HEK293 (cell line): ENCODE results near the gene CCNDBP1.
"Not testable (repeated sequence)": the region's sequence is repeated elsewhere in the genome, so short reads cannot be mapped to it uniquely, and the experiment has no call there.

Experiments
- TCF7L2 ChIP-seq: IDR thresholded peaks from 2 replicates; pipeline ENCODE4 v1.6.1; 2011; ENCODE audit warnings: low read depth, mild to moderate bottlenecking, inconsistent platforms, low read length, moderate library complexity, borderline replicate concordance
- YY1 ChIP-seq: fragments of 450-650 bp; formaldehyde crosslinking; IDR thresholded peaks from 2 replicates; pipeline ENCODE4 v1.5.1; 2018; ENCODE audit warnings: missing biosample characterization, missing genetic modification characterization
- ZNF280D ChIP-seq: fragments of 450-650 bp; formaldehyde crosslinking; IDR thresholded peaks from 2 replicates; pipeline ENCODE4 v1.5.1; 2016; ENCODE audit warnings: missing biosample characterization, missing genetic modification characterization
- TF ChIP-seq, protein P1 (sequence below): fragments of 450-650 bp; formaldehyde crosslinking; IDR thresholded peaks from 2 replicates; pipeline ENCODE4 v1.5.1; 2016; ENCODE audit warnings: missing biosample characterization, missing genetic modification characterization

DNA sequence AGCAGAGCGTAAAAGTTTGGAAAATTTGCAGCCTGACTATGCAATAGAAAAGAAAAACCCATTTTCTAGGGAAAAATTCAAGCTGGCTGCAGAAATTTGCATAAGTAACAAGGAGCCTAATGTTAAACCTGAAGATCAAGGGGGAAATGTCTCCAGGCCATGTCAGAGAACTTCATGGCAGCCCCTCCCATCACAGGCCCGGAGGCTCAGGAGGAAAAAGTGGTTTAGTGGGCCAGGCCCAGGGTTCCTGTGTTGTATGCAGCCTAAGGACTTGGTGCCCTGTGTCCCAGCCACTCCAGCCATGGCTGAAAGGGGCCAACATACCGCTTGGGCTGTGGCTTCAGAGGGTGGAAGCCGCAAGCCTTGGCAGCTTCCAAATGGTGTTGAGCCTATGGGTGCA, 13.4 kb downstream of the CCNDBP1 start:
- not testable (repeated sequence) for TF ChIP-seq YY1 (tag by site-specific recombination); ZNF280D (tag by site-specific recombination); TCF7L2
- TF ChIP-seq, protein P1, sequence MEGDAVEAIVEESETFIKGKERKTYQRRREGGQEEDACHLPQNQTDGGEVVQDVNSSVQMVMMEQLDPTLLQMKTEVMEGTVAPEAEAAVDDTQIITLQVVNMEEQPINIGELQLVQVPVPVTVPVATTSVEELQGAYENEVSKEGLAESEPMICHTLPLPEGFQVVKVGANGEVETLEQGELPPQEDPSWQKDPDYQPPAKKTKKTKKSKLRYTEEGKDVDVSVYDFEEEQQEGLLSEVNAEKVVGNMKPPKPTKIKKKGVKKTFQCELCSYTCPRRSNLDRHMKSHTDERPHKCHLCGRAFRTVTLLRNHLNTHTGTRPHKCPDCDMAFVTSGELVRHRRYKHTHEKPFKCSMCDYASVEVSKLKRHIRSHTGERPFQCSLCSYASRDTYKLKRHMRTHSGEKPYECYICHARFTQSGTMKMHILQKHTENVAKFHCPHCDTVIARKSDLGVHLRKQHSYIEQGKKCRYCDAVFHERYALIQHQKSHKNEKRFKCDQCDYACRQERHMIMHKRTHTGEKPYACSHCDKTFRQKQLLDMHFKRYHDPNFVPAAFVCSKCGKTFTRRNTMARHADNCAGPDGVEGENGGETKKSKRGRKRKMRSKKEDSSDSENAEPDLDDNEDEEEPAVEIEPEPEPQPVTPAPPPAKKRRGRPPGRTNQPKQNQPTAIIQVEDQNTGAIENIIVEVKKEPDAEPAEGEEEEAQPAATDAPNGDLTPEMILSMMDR (tag by site-specific recombination): not testable (repeated sequence)
